B cell (primary cell): Measurements from ENCODE around the gene SLC9C2. TPM values are rescaled to one million over a fixed set of nuclear protein-coding genes. Genes with fewer than 3 reads are reported as not detected.

Experiments
- ATAC-seq: fragments of 200-7000 bp; cut with Tn5 transposase; one replicate; pipeline ENCODE4 v1.10.0; 2021; ENCODE audit warnings: low read depth, mild to moderate bottlenecking, moderate number of reproducible peaks, moderate library complexity
- CTCF ChIA-PET: fragments of 350-600 bp; sonication (Branson Sonifier 250); formaldehyde crosslinking; loops from one replicate; lab custom pipeline; 2021; ENCODE audit warnings: antibody characterized with exemption, inconsistent platforms; lab: Charles Lee
- POLR2A ChIA-PET: fragments of 350-600 bp; sonication (Branson Sonifier 250); formaldehyde crosslinking; loops from one replicate; lab custom pipeline; 2021; ENCODE audit warnings: antibody characterized with exemption; lab: Charles Lee
- DNase-seq: peaks from one replicate; pipeline ENCODE4 v3.0.0; 2013
- H2AFZ ChIP-seq: 2 replicates; pipeline ENCODE4 v1.6.1; 2012; ENCODE audit warnings: mild to moderate bottlenecking, low read depth, low read length; ENCODE audit not compliant: insufficient read depth, poor library complexity, severe bottlenecking
- H3K27ac ChIP-seq, 2 donors: 1 replicate in 1 of 2; 2 replicates in 1 of 2; pipeline ENCODE4 v1.5.1; 2012 to 2013; ENCODE audit warnings: low read length in 2 of 2, mild to moderate bottlenecking in 2 of 2, moderate library complexity in 1 of 2
- H3K27me3 ChIP-seq, 4 experiments: fragments of 200-600 bp in 1 of 4; sonication (generic) in 1 of 4; replicated peaks in 1 of 4; 1 replicate in 2 of 4; 2 replicates in 2 of 4; pipeline versions ENCODE4 v1.6.1 to v1.7.0; 2013 to 2016; ENCODE audit warnings: low read length in 3 of 4, mild to moderate bottlenecking in 2 of 4, mixed read lengths in 1 of 4, moderate library complexity in 1 of 4; ENCODE audit not compliant: insufficient read depth in 4 of 4, control insufficient read depth in 3 of 4; ENCODE audit errors: control extremely low read depth in 1 of 4
- H3K36me3 ChIP-seq, 2 experiments: replicated peaks in 1 of 2; 1 replicate in 1 of 2; 2 replicates in 1 of 2; pipeline versions ENCODE4 v1.6.1 to v1.7.1; 2013; ENCODE audit warnings: low read length in 1 of 2; ENCODE audit not compliant: insufficient read depth in 2 of 2, control insufficient read depth in 1 of 2; ENCODE audit errors: control extremely low read depth in 1 of 2, extremely low read depth in 1 of 2
- H3K4me1 ChIP-seq, 2 donors: fragments of 200-600 bp in 1 of 2; sonication (generic) in 1 of 2; 1 replicate in 1 of 2; 2 replicates in 1 of 2; pipeline versions ENCODE4 v1.5.1 to v1.6.1; 2013 to 2017; ENCODE audit warnings: low read length in 2 of 2; ENCODE audit not compliant: control insufficient read depth in 2 of 2, insufficient read depth in 2 of 2
- H3K4me2 ChIP-seq: replicated peaks from 2 replicates; pipeline ENCODE3; 2012; ENCODE audit warnings: mild to moderate bottlenecking, low read depth, low read length; ENCODE audit not compliant: poor library complexity, severe bottlenecking
- H3K4me3 ChIP-seq, 5 experiments: fragments of 200-600 bp in 1 of 5; sonication (generic) in 1 of 5; 1 replicate in 3 of 5; 2 replicates in 2 of 5; pipeline versions ENCODE4 v1.5.1 to v1.7.0; 2011 to 2016; ENCODE audit warnings: low read length in 4 of 5, mild to moderate bottlenecking in 4 of 5, low read depth in 2 of 5, control low read depth in 1 of 5, moderate library complexity in 1 of 5; ENCODE audit not compliant: insufficient read depth in 1 of 5; ENCODE audit errors: control extremely low read depth in 1 of 5, extremely low read depth in 1 of 5
- H3K79me2 ChIP-seq: fragments of 200-600 bp; sonication (generic); one replicate; pipeline ENCODE4 v1.6.0; 2016; ENCODE audit warnings: low read length; ENCODE audit not compliant: control insufficient read depth, insufficient read depth
- H3K9ac ChIP-seq: fragments of 200-600 bp; sonication (generic); 2 replicates; pipeline ENCODE4 v1.6.1; 2017; ENCODE audit warnings: mild to moderate bottlenecking, low read length, moderate library complexity
- H3K9me3 ChIP-seq, 3 donors: one replicate each; pipeline versions ENCODE4 v1.6.1 to v1.7.1; 2013; ENCODE audit warnings: low read length in 2 of 3; ENCODE audit not compliant: control insufficient read depth in 2 of 3, insufficient read depth in 1 of 3; ENCODE audit errors: control extremely low read depth in 1 of 3
- H4K20me1 ChIP-seq: 2 replicates; pipeline ENCODE4 v1.6.0; 2012; ENCODE audit warnings: mild to moderate bottlenecking, low read length; ENCODE audit not compliant: insufficient read depth, control insufficient read depth, poor library complexity, severe bottlenecking
- H3K27ac Mint-ChIP-seq: one replicate; pipeline ENCODE4 v1.8.0; 2021; ENCODE audit warnings: mixed read lengths
- H3K27me3 Mint-ChIP-seq: one replicate; pipeline ENCODE4 v1.8.0; 2021; ENCODE audit warnings: mixed read lengths
- H3K4me1 Mint-ChIP-seq: one replicate; pipeline ENCODE4 v1.8.0; 2021; ENCODE audit warnings: mixed read lengths
- H3K4me3 Mint-ChIP-seq: one replicate; pipeline ENCODE4 v1.8.0; 2021; ENCODE audit warnings: mixed read lengths
- H3K9me3 Mint-ChIP-seq: one replicate; pipeline ENCODE4 v1.8.0; 2022; ENCODE audit warnings: mixed read lengths; ENCODE audit not compliant: insufficient read depth
- CTCF ChIP-seq: fragments of 200-600 bp; IDR thresholded peaks from one replicate; pipeline ENCODE4 v1.8.0; 2022; ENCODE audit warnings: antibody characterized with exemption, mild to moderate bottlenecking
- EZH2 ChIP-seq: IDR thresholded peaks from 2 replicates; pipeline ENCODE4 v1.6.1; 2012; ENCODE audit warnings: borderline replicate concordance, low read depth, mild to moderate bottlenecking, moderate library complexity, low read length; ENCODE audit not compliant: insufficient read depth, poor library complexity, severe bottlenecking
- WGBS: methylation state at CpG from one replicate; pipeline ENCODE4 v1.1.5; 2013; ENCODE audit warnings: missing lambda C conversion rate; ENCODE audit not compliant: insufficient coverage; 5-methylcytosine and 5-hydroxymethylcytosine counted together
- intact Hi-C: fragments of 100-400 bp; cut with micrococcal nuclease; formaldehyde crosslinking; loops from one replicate; pipeline ENCODE4 v1.10.0; 2022
- polyA plus RNA-seq: library from polyadenylated mRNA; depleted of rRNA; stranded (reverse); fragments of >200 nt; gene quantifications from 2 replicates; pipeline ENCODE4 v1.2.3, GENCODE V29; 2012
- total RNA-seq, 2 donors: library from RNA; stranded (reverse); fragments of 120-200 nt in 1 of 2; gene quantifications; 1 replicate in 1 of 2; 2 replicates in 1 of 2; pipeline versions ENCODE4 v1.2.3 to v1.2.4, GENCODE V29; 2013 to 2022

Gene SLC9C2
- total and polyA plus RNA-seq, 2 donors (not counting 1 experiment from before 2014, with no cell fraction given) = not detected

- no peak overlapping the region for H3K4me3 Mint-ChIP-seq
- H3K27ac Mint-ChIP-seq = no peak overlapping the region
- Histone ChIP-seq H3K36me3 (no peaks in the 10 kb centered on the region), H3K4me1 (no peaks in the 10 kb centered on the region), H3K27me3 (no peaks in the 10 kb centered on the region), H3K9me3 (no peaks in the 10 kb centered on the region), H3K9ac (no peak overlapping the region), H3K79me2 (no peaks in the 10 kb centered on the region), H4K20me1 (no peaks in the 10 kb centered on the region), H3K27ac (no peak overlapping the region), H3K4me3 (no peak overlapping the region), H2AFZ (no peak overlapping the region), H3K4me2 (no peak overlapping the region)
- peaks cover 4% of the 10 kb centered on the region for H3K27me3 Mint-ChIP-seq
- TF ChIP-seq EZH2 (no peak), CTCF (no peak)
- intact Hi-C loops = no loop called here
- ATAC-seq = no peak
- H3K4me1 Mint-ChIP-seq = no peaks in the 10 kb centered on the region
- POLR2A ChIA-PET = no interaction called here
- DNase-seq = no peak
- CTCF ChIA-PET = no interaction called here
- 100% methylated on average over 1 of the region's 2 CpGs for WGBS
- no peaks in the 10 kb centered on the region for H3K9me3 Mint-ChIP-seq
Measured at GRCh38 chr1:173549813-173550212, 53.1 kb downstream of the SLC9C2 start.

- no peak overlapping the region for H3K4me2 ChIP-seq
- H3K4me3 Mint-ChIP-seq = no peak overlapping the region
- WGBS = 91% methylated on average over 1 of the region's 3 CpGs
- H3K27ac ChIP-seq = no peak overlapping the region
- no peaks in the 10 kb centered on the region for H3K9me3 Mint-ChIP-seq
- intact Hi-C loops = no loop called here
- H3K9ac ChIP-seq = no peak overlapping the region
- DNase-seq (no peak), ATAC-seq (no peak)
- no peaks in the 10 kb centered on the region for H3K36me3 ChIP-seq
- ChIA-PET POLR2A (no interaction called here), CTCF (no interaction called here)
- H3K4me1 ChIP-seq = no peaks in the 10 kb centered on the region
- no peaks in the 10 kb centered on the region for H3K79me2 ChIP-seq
- peaks cover 4% of the 10 kb centered on the region for H3K27me3 Mint-ChIP-seq
- no peaks in the 10 kb centered on the region for H4K20me1 ChIP-seq
- no peaks in the 10 kb centered on the region for H3K4me1 Mint-ChIP-seq
- no peak overlapping the region for H3K4me3 ChIP-seq
- peaks cover 0 to under 1% (median 0%) of the 10 kb centered on the region in 4 experiments for H3K27me3 ChIP-seq
- no peaks in the 10 kb centered on the region for H3K9me3 ChIP-seq
- no peak overlapping the region for H2AFZ ChIP-seq
- no peak overlapping the region for H3K27ac Mint-ChIP-seq
- TF ChIP-seq EZH2 = no peak
- TF ChIP-seq CTCF = no peak
Measured at GRCh38 chr1:173545688-173546087, 57.2 kb downstream of the SLC9C2 start.
